Ishikawa (cell line): ENCODE results near the gene LAMB4.

Experiments used
- CEBPB ChIP-seq: IDR thresholded peaks from 2 replicates; pipeline ENCODE4 v1.6.1; 2012
- TCF12 ChIP-seq: IDR thresholded peaks from 2 replicates; pipeline ENCODE4 v1.6.1; 2012; ENCODE audit warnings: low read depth
- TF ChIP-seq, protein P1 (sequence below): IDR thresholded peaks from 2 replicates; pipeline ENCODE4 v1.6.1; 2012; ENCODE audit warnings: low read depth, mild to moderate bottlenecking

DNA sequence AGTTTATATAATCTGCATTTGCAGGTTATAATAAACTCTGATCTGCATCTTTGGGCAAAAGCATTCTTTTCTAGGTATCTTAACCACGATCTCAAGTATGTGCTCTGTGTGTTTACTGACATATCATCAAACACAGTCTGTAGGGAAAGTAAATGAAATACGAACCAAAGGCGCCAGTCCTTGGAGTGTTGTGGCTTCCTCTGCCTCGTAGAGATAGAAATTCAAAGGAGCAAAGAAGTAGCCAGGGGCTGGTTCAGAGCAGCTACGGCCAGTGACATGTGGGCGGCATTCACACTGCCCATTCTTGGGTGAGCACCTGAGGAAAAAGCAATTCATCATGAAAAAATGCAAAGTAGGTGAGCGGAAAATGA is 38.7 kb downstream of the LAMB4 start:
- TF ChIP-seq, protein P1, sequence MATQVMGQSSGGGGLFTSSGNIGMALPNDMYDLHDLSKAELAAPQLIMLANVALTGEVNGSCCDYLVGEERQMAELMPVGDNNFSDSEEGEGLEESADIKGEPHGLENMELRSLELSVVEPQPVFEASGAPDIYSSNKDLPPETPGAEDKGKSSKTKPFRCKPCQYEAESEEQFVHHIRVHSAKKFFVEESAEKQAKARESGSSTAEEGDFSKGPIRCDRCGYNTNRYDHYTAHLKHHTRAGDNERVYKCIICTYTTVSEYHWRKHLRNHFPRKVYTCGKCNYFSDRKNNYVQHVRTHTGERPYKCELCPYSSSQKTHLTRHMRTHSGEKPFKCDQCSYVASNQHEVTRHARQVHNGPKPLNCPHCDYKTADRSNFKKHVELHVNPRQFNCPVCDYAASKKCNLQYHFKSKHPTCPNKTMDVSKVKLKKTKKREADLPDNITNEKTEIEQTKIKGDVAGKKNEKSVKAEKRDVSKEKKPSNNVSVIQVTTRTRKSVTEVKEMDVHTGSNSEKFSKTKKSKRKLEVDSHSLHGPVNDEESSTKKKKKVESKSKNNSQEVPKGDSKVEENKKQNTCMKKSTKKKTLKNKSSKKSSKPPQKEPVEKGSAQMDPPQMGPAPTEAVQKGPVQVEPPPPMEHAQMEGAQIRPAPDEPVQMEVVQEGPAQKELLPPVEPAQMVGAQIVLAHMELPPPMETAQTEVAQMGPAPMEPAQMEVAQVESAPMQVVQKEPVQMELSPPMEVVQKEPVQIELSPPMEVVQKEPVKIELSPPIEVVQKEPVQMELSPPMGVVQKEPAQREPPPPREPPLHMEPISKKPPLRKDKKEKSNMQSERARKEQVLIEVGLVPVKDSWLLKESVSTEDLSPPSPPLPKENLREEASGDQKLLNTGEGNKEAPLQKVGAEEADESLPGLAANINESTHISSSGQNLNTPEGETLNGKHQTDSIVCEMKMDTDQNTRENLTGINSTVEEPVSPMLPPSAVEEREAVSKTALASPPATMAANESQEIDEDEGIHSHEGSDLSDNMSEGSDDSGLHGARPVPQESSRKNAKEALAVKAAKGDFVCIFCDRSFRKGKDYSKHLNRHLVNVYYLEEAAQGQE: no peak
- TF ChIP-seq CEBPB (no peak), TCF12 (no peak)
